LNCAP (cell line): ENCODE results near the gene SLC22A23.

Experiments
- TF ChIP-seq, protein P1 (sequence below): fragments of 450-650 bp; IDR thresholded peaks from 2 replicates; pipeline ENCODE4 v1.5.1; 2017; ENCODE audit warnings: mild to moderate bottlenecking

The SLC22A23 gene

DNA sequence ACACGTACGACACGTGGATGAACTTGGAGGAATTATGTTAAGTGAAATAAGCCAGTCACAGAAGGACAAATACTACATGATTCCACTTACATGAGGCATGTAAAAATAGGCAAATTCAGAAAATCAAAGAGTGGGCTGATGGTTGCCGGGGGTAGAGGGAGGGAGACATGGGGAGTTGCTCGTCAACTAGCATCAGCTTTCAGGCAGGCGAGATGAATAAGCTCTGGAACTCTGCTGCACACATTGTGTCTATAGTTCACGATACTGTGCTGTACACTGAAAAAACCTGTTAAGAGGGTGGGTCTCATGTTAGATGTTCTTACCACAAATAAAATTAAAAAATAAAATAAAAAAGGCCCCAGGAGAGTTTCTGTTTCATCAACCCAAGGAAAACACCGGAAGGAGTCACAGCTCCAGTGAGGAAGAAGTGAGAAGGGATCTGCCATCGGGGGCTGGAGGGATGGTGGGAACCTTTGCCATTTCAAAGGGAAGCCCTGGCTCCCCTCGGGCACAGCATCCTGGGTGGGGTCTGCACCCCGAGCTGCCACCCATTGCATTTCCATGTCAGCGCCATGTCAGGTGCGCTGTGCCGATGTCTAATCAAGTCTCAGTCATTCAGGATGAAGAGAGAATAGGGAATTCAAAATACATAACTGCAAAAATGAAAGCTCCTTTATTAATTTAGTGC, 98.3 kb downstream of the SLC22A23 start:
- TF ChIP-seq, protein P1, sequence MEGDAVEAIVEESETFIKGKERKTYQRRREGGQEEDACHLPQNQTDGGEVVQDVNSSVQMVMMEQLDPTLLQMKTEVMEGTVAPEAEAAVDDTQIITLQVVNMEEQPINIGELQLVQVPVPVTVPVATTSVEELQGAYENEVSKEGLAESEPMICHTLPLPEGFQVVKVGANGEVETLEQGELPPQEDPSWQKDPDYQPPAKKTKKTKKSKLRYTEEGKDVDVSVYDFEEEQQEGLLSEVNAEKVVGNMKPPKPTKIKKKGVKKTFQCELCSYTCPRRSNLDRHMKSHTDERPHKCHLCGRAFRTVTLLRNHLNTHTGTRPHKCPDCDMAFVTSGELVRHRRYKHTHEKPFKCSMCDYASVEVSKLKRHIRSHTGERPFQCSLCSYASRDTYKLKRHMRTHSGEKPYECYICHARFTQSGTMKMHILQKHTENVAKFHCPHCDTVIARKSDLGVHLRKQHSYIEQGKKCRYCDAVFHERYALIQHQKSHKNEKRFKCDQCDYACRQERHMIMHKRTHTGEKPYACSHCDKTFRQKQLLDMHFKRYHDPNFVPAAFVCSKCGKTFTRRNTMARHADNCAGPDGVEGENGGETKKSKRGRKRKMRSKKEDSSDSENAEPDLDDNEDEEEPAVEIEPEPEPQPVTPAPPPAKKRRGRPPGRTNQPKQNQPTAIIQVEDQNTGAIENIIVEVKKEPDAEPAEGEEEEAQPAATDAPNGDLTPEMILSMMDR: no peak

GRCh38 chr6:3357678-3358077, 99.2 kb downstream of the SLC22A23 start:
- TF ChIP-seq, protein P1: no peak

DNA sequence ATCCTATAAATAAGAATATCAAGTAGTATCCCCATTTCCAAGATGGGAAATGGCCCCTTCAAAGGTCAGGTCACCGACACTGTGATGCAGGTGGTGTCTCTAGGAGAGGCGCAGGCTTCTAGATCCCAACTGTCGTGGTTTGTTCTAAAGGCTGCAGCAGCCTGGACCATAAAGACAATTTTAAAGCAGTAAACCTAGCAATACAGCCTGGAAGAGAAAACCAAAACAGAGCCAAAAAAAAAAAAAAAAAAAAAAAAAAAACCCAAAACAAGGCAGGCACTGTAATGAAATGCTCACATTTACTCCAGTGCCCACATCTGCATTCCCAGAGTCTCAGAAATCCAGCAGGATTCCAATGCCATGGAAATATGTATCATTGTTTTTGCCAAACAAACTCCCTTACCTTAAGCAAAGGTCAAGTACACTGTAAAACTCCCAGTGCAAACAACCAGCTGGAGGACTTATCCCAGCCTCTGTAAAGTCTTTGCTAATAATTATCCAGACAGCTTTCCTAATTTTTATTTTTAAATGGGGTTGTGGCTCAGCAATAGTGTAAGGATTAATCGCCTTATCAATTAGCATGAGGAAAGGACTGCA, 99.9 kb downstream of the SLC22A23 start:
- TF ChIP-seq, protein P1: no peak

- TF ChIP-seq, protein P1: no peak
Observed at GRCh38 chr6:3356056-3356823, 100.6 kb downstream of the SLC22A23 start.

DNA sequence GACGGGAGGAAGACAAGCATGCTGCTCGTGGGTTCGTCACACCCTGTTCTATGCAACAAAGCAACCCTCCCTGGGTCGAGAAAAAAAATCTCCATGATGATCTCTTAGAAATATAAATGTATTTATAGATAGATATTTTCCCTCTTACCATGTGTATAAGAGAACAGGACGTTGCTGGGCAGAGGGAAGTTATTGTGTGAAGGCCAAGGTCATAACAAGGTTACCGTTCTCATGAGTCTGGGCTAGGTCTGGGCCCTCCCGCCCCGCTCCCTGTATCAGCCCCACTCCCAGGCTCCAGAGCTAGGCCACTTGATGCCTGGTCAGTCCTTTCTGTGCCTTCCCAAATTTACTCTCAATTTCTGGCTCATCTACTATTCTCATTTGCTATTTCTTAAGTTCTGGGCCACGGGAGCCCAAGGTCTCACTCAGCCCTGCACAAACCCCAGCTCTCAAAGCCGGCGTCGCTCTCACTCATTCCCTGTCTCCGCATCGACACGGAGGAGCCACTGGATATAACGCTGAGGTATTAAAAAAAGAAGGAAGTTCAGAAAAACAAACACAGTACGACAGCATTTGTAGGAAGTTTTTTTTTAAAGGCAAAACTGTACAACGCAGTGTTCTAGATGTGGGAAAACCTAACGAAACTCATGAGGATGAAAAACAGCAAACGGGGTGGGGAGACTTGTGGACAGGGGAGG, 101.3 kb downstream of the SLC22A23 start:
- TF ChIP-seq, protein P1: no peak

GRCh38 chr6:3355011-3355357, 101.9 kb downstream of the SLC22A23 start:
- TF ChIP-seq, protein P1: no peak

GRCh38 chr6:3353939-3354338, 102.9 kb downstream of the SLC22A23 start:
- TF ChIP-seq, protein P1: no peak
